Uterus (tissue), 2 donors: ENCODE measurements around the gene CLEC17A.

Experiments
- CTCF ChIP-seq, 4 experiments: fragments of 200-600 bp in 2 of 4; fragments of 450-650 bp in 2 of 4; sonication (generic) in 2 of 4; IDR thresholded peaks; one replicate each; pipeline ENCODE4 v1.5.1; 2016 to 2019; ENCODE audit warnings: antibody characterized with exemption in 4 of 4, mild to moderate bottlenecking in 2 of 4, moderate library complexity in 1 of 4
- POLR2A ChIP-seq, 2 donors: fragments of 450-650 bp; IDR thresholded peaks; one replicate each; pipeline ENCODE4 v1.6.1; 2016; ENCODE audit warnings: antibody characterized with exemption in 2 of 2, mild to moderate bottlenecking in 1 of 2, moderate library complexity in 1 of 2

DNA sequence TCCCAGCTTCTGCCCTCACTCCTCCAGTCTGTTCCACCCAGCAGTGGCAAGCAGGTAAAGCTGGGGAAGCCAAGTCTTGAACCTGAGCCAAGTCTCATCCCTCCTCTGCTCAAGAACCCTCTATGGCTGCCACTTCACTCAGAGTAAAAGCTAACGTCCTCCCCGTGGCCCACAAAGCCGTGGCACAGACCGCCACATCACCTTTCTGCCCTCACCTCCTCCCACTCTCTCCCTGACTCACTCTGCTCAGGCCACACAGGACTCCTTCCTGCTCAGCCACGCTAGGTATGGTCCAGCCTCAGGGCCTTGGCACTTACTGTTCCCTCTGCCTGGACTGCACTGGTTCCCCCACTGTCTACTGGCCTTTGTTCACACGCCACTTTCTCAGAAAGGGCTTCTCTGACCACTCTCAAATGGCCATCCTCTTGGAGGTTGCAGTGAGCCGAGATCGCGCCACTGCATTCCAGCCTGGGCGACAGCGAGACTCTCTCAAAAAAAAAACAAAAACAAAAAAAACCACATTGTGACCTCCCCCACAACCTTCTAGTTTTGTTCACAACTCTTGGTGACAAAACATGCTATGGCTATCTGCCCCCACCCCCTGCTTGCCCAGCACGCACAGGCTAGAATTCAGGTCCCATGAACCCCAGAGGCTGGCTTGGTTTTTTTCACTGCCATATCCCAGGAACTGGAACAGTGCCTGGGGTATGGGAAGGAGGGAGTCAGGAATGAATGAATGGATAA lies 26.8 kb upstream of the CLEC17A start:
- TF ChIP-seq CTCF (IDR thresholded peaks at IDR 0.05): no peak
- TF ChIP-seq POLR2A (IDR thresholded peaks at IDR 0.05): no peak
